Measurements from ENCODE around the gene TEX36. TPM values are rescaled to one million over a fixed set of nuclear protein-coding genes. Genes with fewer than 3 reads are reported as not detected.

TEX36 gene
- total RNA-seq, 1 experiment from 2014 or later = not detected

GRCh38 chr10:125606414-125607010 is 76.5 kb downstream of the TEX36 start:
- in situ Hi-C loops (cut with HindIII; ENCODE audit: low sequenced_read_pairs) = no loop called here
- no peak for DNase-seq (ENCODE audit: low spot score)

Other genes with a start within 250 kb of the TEX36 start
- 31.0 and 31.1 TPM in 2 replicates for gene EDRF1, start 36.5 kb upstream of the TEX36 start, total RNA-seq (2014; rRNA removed; shearing (Covaris generic))
- gene MMP21, start 92.7 kb upstream of the TEX36 start, total RNA-seq (2014; rRNA removed; shearing (Covaris generic)) = not detected in 2 replicates
- 143 and 148 TPM in 2 replicates for gene UROS, start 140.1 kb upstream of the TEX36 start, total RNA-seq (2014; rRNA removed; shearing (Covaris generic))
- gene BCCIP, start 140.4 kb upstream of the TEX36 start, total RNA-seq (2014; rRNA removed; shearing (Covaris generic)) = 88.8 and 146 TPM in 2 replicates
- 46.3 and 63.2 TPM in 2 replicates for gene DHX32, start 198.1 kb upstream of the TEX36 start, total RNA-seq (2014; rRNA removed; shearing (Covaris generic))
- gene FANK1, start 213.4 kb upstream of the TEX36 start, total RNA-seq (2014; rRNA removed; shearing (Covaris generic)) = 3.1 and 4.8 TPM in 2 replicates

Data from G401 (cell line).